ENCODE measurements around the gene STN1.

Gene STN1

GRCh38 chr10:103843045-103843444 is 74.9 kb downstream of the STN1 start:
- no peak for TF ChIP-seq CTCF (IDR thresholded peaks at IDR 0.05)
- Histone ChIP-seq H3K27ac (peak overlapping the region; percentile 81 to 85), H3K4me3 (no peak overlapping the region)
- DNase-seq (ENCODE audit: low spot score), result no peak

- no peak for TF ChIP-seq CTCF (IDR thresholded peaks at IDR 0.05)
- Histone ChIP-seq H3K4me3 (no peak overlapping the region), H3K27ac (peak overlapping the region in 1 of 2 donors; percentile 85)
- no peak for DNase-seq (ENCODE audit: low spot score)
Measured at GRCh38 chr10:103842605-103843004, 75.4 kb downstream of the STN1 start.

DNA sequence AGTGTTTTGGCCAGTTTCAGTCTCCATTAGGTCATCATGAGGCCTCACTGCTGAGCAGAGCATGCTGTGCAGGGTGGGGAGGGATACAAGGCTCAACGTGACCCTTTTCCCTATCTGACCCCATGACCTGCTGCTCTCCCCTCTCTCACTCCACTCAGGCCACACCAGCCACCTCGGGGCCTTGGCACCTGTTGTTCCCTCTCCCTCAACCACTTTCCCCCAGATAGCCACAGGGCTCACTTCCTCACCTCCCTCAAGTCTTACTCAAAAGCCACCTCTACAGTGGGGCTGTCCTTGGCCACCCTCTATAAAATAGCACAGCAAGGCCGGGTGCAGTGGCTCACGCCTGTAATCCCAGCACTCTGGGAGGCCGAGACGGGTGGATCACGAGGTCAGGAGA is 76.5 kb downstream of the STN1 start:
- no peak for DNase-seq (ENCODE audit: low spot score)
- no peak overlapping the region for H3K27ac ChIP-seq
- no peak overlapping the region for H3K4me3 ChIP-seq
- no peak for TF ChIP-seq CTCF (IDR thresholded peaks at IDR 0.05)

DNA sequence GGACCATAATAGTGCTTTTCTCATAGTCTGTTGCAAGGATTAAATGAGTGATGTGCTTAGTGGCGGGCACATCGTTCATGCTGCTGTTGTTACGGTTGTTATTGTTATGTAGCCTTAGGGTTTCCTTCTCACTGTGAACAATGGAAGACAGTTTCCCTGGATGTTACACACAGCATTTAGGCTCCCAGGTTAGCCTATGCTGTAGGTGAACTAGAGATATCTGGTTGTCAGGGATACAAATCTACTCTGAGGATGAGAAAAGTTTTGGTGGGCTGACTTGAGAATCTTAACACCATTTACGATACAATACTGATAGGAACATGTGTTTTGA is 77.3 kb downstream of the STN1 start:
- TF ChIP-seq CTCF (IDR thresholded peaks at IDR 0.05), result no peak
- Histone ChIP-seq H3K27ac (no peak overlapping the region), H3K4me3 (no peak overlapping the region)
- no peak for DNase-seq (ENCODE audit: low spot score)

GRCh38 chr10:103839872-103840739 is 77.9 kb downstream of the STN1 start:
- no peak overlapping the region for H3K4me3 ChIP-seq
- TF ChIP-seq CTCF (IDR thresholded peaks at IDR 0.05), result no peak
- H3K27ac ChIP-seq, result no peak overlapping the region
- DNase-seq (ENCODE audit: low spot score), result peak; percentile 71

DNA sequence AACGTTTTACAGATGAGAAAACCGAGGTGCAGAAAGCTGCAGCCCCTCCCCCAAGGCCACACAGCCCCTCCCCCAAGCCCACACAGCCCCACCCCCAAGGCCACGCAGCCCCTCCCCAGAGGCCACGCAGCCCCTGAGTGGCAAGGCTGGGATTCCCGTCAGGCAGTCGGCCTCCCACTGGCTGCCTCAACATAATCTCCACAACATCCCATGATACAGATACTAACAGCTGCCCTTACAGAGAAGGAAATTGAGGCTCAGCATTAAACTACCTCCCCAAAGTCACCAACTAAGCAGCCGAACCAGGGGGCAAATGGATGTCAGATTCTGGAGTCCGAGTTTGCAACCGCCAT is 78.5 kb downstream of the STN1 start:
- no peak for DNase-seq (ENCODE audit: low spot score)
- Histone ChIP-seq H3K27ac (peak overlapping the region in 1 of 2 donors; percentile 35), H3K4me3 (peak overlapping the region; percentile 25)
- no peak for TF ChIP-seq CTCF (IDR thresholded peaks at IDR 0.05)

DNA sequence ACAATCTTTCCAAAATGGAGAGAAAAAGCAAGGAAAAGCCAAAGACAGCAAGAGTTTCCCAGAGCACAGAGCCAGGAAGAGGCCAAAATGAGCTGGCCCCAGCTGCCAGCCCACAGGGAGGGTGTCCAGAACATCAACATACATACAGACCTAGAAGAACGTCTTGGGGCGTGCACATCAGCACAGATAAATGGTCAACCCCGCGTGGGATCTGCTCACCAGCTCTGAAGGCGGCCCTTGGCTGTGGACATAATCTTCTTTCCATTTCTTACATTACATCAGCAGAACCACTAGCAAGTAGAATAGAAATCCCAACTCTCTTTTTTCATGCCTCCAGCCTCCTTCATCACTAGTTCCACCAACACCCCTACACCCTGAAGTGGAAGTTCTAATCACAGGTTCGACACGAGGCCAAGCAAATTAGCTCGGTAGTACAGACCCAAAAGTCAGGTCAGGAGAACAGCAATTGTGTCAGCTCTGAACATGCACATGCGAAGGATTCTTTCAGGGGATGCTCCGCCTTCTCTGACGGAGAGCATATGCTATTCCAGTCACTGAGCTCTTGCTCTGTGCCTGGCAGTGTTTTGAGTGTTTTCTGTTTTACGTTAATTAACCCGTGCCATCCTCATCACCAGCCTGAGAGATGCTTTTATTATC is 79.0 kb downstream of the STN1 start:
- Histone ChIP-seq H3K27ac (peak overlapping the region in 1 of 2 donors; percentile 35), H3K4me3 (peak overlapping the region; percentile 25)
- peak; percentile 73 for DNase-seq (ENCODE audit: low spot score)
- no peak for TF ChIP-seq CTCF (IDR thresholded peaks at IDR 0.05)
